HepG2 (cell line): ENCODE data around the gene FANCF. TPM values are rescaled to one million over a fixed set of nuclear protein-coding genes. Genes with fewer than 3 reads are reported as not detected.

Experiments
- CBX5 ChIP-seq: sonication (generic); formaldehyde crosslinking; IDR thresholded peaks from 2 replicates; pipeline ENCODE4 v1.4.0; 2020; ENCODE audit warnings: missing genetic modification reagents, borderline replicate concordance
- FOXK1 ChIP-seq: sonication (generic); formaldehyde crosslinking; IDR thresholded peaks from 2 replicates; pipeline ENCODE4 v1.4.0; 2020; ENCODE audit warnings: low read depth, missing genetic modification reagents, borderline replicate concordance
- HNRNPL ChIP-seq: fragments of 200-400 bp; formaldehyde crosslinking; IDR thresholded peaks from 2 replicates; pipeline ENCODE4 v1.6.1; 2017; ENCODE audit warnings: mild to moderate bottlenecking, low read depth, low read length
- HOXA9 ChIP-seq: sonication (generic); formaldehyde crosslinking; IDR thresholded peaks from 2 replicates; pipeline ENCODE4 v1.8.1; 2022; ENCODE audit warnings: missing genetic modification reagents, mild to moderate bottlenecking, moderate library complexity, borderline replicate concordance
- KAT7 ChIP-seq: IDR thresholded peaks from 2 replicates; pipeline ENCODE4 v1.6.1; 2018; ENCODE audit warnings: borderline replicate concordance, missing compliant biosample characterization
- MIER3 ChIP-seq: IDR thresholded peaks from 2 replicates; pipeline ENCODE4 v1.6.1; 2016; ENCODE audit warnings: missing compliant biosample characterization, borderline replicate concordance
- ZBTB1 ChIP-seq: sonication (generic); formaldehyde crosslinking; IDR thresholded peaks from 2 replicates; pipeline ENCODE4 v1.4.0; 2020; ENCODE audit warnings: missing genetic modification reagents, borderline replicate concordance
- ZFP82 ChIP-seq: sonication (generic); formaldehyde crosslinking; IDR thresholded peaks from 2 replicates; pipeline ENCODE4 v1.5.1; 2020; ENCODE audit warnings: mild to moderate bottlenecking, missing genetic modification reagents, borderline replicate concordance
- ZMYM4 ChIP-seq: sonication (generic); formaldehyde crosslinking; IDR thresholded peaks from 2 replicates; pipeline ENCODE4 v1.8.1; 2023; ENCODE audit warnings: mild to moderate bottlenecking, missing genetic modification reagents
- ZNF564 ChIP-seq: sonication (generic); formaldehyde crosslinking; IDR thresholded peaks from 2 replicates; pipeline ENCODE4 v1.8.1; 2023; ENCODE audit warnings: mild to moderate bottlenecking, missing genetic modification reagents
- ZNF841 ChIP-seq: sonication (generic); formaldehyde crosslinking; IDR thresholded peaks from 2 replicates; pipeline ENCODE4 v1.8.1; 2023; ENCODE audit warnings: missing genetic modification reagents, borderline replicate concordance
- polyA plus RNA-seq, 8 experiments: library from polyadenylated mRNA; depleted of rRNA in 3 of 8; stranded (reverse) in 7 of 8; unstranded in 1 of 8; fragments of >200 nt; fragmentation: Illumina TruSeq in 4 of 8; extraction: Trizol in 4 of 8; gene quantifications; 2 replicates each; pipeline versions ENCODE4 v1.2.1 to v1.2.3, GENCODE V29; 2011 to 2016; ENCODE audit warnings: low read depth in 4 of 8, missing spikeins in 1 of 8, mixed read lengths in 1 of 8; ENCODE audit not compliant: insufficient read depth in 1 of 8
- total RNA-seq, 5 experiments: library from RNA; depleted of rRNA; stranded (reverse); fragments of >200 nt; fragmentation: Illumina TruSeq; extraction: Trizol; gene quantifications; 2 replicates each; pipeline ENCODE4 v1.2.3, GENCODE V29; 2016; ENCODE audit warnings: low read depth in 1 of 5
- TF ChIP-seq, protein P1 (sequence below): sonication (generic); formaldehyde crosslinking; IDR thresholded peaks from 2 replicates; pipeline ENCODE4 v1.4.0; 2020; ENCODE audit warnings: mild to moderate bottlenecking, missing genetic modification reagents

Gene FANCF
- total and polyA plus RNA-seq, 2 of the 13 experiments (the other 11 are each of a cell fraction or from before 2014, with no cell fraction given) = 2.5 to 9.7 TPM

DNA sequence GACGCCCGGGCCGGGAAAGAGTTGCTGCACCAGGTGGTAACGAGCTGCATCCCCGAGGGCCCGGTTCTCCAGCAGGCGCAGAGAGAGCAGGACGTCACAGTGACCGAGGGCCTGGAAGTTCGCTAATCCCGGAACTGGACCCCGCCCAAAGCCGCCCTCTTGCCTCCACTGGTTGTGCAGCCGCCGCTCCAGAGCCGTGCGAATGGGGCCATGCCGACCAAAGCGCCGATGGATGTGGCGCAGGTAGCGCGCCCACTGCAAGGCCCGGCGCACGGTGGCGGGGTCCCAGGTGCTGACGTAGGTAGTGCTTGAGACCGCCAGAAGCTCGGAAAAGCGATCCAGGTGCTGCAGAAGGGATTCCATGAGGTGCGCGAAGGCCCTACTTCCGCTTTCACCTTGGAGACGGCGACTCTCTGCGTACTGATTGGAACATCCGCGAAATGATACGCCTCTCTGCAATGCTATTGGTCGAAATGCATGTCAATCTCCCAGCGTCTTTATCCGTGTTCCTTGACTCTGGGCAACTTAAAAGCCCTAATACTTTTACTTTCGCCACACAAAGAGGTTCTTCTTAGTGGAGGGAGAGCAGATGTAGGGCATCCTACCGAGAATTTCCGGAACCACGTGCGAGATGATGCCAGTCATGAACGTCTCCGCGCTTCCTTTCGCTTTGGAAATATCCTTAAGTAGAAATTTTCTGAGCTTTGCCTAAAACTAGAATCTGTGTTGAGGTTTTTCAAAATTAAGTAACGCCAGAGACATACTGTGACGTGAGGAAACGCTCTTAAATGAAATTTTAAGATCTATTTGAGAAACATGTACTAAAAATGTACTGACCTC lies at the start of gene FANCF (continued):
- TF ChIP-seq, protein P1, sequence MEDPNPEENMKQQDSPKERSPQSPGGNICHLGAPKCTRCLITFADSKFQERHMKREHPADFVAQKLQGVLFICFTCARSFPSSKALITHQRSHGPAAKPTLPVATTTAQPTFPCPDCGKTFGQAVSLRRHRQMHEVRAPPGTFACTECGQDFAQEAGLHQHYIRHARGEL = peak; percentile 25; the same call in 1 of the 2 replicates
- TF ChIP-seq CBX5 (CRISPR knock-in tag) (0 out of 2 replicates have a peak, but pooled peaks have one; percentile 11), ZBTB1 (CRISPR knock-in tag) (no peak), ZMYM4 (CRISPR knock-in tag) (peak; percentile 82), ZNF841 (CRISPR knock-in tag) (no peak), ZFP82 (CRISPR knock-in tag) (peak; percentile 14; the same call in 1 of the 2 replicates), MIER3 (CRISPR knock-in tag) (0 out of 2 replicates have a peak, but pooled peaks have one; percentile 10), HOXA9 (CRISPR knock-in tag) (0 out of 2 replicates have a peak, but pooled peaks have one; percentile 10), ZNF564 (CRISPR knock-in tag) (0 out of 2 replicates have a peak, but pooled peaks have one; percentile 62), HNRNPL (0 out of 2 replicates have a peak, but pooled peaks have one; percentile 72), KAT7 (CRISPR knock-in tag) (peak; percentile 84), FOXK1 (CRISPR knock-in tag) (0 out of 2 replicates have a peak, but pooled peaks have one; percentile 12)
- TF ChIP-seq, all 625 proteins: peak for 221
